Mesothelial cell of epicardium (in vitro differentiated cells): ENCODE results near the gene STK33. TPM values are rescaled to one million over a fixed set of nuclear protein-coding genes. Genes with fewer than 3 reads are reported as not detected.

ENCODE experiments used
- DNase-seq, 2 experiments: peaks; one replicate each; pipeline ENCODE4 v3.0.0; 2021; ENCODE audit warnings: low spot score in 2 of 2; ENCODE audit not compliant: unreplicated experiment in 2 of 2
- H3K27ac Mint-ChIP-seq: 2 replicates; pipeline ENCODE4 v1.8.0; 2021; ENCODE audit warnings: mixed read lengths
- H3K27me3 Mint-ChIP-seq: 2 replicates; pipeline ENCODE4 v1.8.0; 2021; ENCODE audit warnings: low read depth, mixed read lengths
- H3K36me3 Mint-ChIP-seq: 2 replicates; pipeline ENCODE4 v1.8.0; 2021; ENCODE audit warnings: mixed read lengths
- H3K4me1 Mint-ChIP-seq: 2 replicates; pipeline ENCODE4 v1.8.0; 2021; ENCODE audit warnings: mixed read lengths
- H3K4me3 Mint-ChIP-seq: 2 replicates; pipeline ENCODE4 v1.8.0; 2021; ENCODE audit warnings: mild to moderate bottlenecking, moderate library complexity, mixed read lengths
- H3K9me3 Mint-ChIP-seq: 2 replicates; pipeline ENCODE4 v1.8.0; 2021; ENCODE audit warnings: mixed read lengths
- total RNA-seq: library from RNA; stranded (reverse); gene quantifications from 3 replicates; pipeline ENCODE4 v1.2.1, GENCODE V29; 2021
- TF ChIP-seq, protein P1 (sequence below): fragments of 200-600 bp; sonication (generic); IDR thresholded peaks from one replicate; pipeline ENCODE4 v1.5.0; 2021; ENCODE audit warnings: antibody characterized with exemption; ENCODE audit not compliant: unreplicated experiment

Gene STK33
- total RNA-seq, 1 donor from 2014 or later = 12.2 TPM

DNA sequence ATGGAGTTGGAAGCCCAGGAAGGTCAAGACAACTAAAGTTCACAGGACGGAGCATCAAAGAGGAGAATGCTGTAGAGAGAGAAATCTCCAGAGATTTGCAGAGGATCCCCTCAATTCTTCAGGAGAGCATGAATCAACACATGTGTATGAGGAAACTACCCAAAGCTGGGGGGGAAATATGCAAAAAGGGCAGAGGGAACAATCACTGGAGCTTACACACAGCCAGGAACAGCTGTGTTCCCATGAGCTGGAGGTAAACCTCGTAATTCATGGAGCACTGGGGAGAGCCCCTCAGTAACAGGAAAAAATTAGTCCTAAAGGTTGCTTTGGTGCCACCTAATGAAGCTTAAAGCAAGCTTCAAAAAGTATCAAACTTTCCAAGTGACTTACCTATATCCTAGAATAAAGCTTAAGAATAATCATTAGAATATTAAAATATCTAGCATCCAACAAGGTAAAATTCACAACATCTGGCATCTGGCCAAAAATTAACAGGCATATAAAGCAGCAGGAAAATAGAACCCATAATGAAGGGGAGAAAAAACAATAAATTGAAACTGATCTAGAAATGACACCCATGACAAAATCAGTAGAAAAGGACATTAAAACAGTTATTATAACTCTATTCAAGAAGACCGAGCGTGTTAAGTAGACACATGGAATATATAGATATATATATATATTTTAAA, 134.2 kb downstream of the STK33 start:
- H3K9me3 Mint-ChIP-seq = no peaks in the 10 kb centered on the region
- no peaks in the 10 kb centered on the region for H3K36me3 Mint-ChIP-seq
- TF ChIP-seq, protein P1, sequence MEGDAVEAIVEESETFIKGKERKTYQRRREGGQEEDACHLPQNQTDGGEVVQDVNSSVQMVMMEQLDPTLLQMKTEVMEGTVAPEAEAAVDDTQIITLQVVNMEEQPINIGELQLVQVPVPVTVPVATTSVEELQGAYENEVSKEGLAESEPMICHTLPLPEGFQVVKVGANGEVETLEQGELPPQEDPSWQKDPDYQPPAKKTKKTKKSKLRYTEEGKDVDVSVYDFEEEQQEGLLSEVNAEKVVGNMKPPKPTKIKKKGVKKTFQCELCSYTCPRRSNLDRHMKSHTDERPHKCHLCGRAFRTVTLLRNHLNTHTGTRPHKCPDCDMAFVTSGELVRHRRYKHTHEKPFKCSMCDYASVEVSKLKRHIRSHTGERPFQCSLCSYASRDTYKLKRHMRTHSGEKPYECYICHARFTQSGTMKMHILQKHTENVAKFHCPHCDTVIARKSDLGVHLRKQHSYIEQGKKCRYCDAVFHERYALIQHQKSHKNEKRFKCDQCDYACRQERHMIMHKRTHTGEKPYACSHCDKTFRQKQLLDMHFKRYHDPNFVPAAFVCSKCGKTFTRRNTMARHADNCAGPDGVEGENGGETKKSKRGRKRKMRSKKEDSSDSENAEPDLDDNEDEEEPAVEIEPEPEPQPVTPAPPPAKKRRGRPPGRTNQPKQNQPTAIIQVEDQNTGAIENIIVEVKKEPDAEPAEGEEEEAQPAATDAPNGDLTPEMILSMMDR = no peak
- no peak for DNase-seq
- H3K27ac Mint-ChIP-seq = no peak overlapping the region
- peaks cover 3% of the 10 kb centered on the region for H3K4me1 Mint-ChIP-seq
- H3K4me3 Mint-ChIP-seq = no peak overlapping the region
- H3K27me3 Mint-ChIP-seq = no peaks in the 10 kb centered on the region

DNA sequence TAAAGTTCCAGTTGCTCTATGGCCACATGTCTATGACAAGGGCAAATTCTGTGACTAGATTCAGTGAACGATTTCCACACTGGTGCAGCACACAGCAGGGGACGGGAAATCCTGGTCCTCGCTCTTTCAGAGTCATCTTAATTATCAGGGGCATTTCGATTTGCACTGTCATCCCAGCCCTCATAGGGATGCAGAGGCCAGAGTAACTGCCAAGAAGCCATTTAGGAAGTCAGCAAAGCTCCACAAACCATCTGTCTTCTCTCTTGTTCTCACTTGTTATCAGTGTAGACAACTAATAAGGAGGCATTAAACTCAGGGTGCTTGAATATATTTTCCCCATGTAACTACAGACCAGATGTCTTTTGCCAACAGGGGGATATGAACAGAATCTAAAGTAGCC, 151.7 kb downstream of the STK33 start:
- no peak overlapping the region for H3K4me3 Mint-ChIP-seq
- H3K36me3 Mint-ChIP-seq = no peaks in the 10 kb centered on the region
- H3K9me3 Mint-ChIP-seq = no peaks in the 10 kb centered on the region
- peaks cover 5% of the 10 kb centered on the region for H3K4me1 Mint-ChIP-seq
- no peak for DNase-seq
- peaks cover 6% of the 10 kb centered on the region for H3K27me3 Mint-ChIP-seq
- TF ChIP-seq, protein P1 = no peak
- no peak overlapping the region for H3K27ac Mint-ChIP-seq

DNA sequence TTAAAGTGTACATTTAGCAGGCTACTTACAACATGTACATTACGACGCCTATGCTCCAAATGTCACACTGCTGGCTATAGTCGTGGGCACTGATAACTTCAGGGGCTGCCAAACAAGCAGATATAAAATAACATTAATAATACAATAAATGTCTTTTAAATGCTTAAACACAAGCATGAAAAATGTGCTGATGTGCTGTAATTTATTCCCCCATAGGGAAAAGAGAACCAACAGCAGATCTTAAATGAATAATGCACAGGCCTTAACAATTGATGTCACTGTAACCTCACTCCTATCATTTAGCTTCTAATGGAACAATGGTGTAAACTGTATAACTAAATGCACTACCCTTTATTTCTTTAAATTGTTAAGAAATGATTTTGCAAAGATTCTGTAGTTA, 153.4 kb downstream of the STK33 start:
- Mint-ChIP-seq H3K36me3 (no peaks in the 10 kb centered on the region), H3K4me3 (no peak overlapping the region), H3K27ac (no peak overlapping the region), H3K9me3 (no peaks in the 10 kb centered on the region), H3K27me3 (no peaks in the 10 kb centered on the region), H3K4me1 (peaks cover 5% of the 10 kb centered on the region)
- TF ChIP-seq, protein P1 = no peak
- no peak for DNase-seq

DNA sequence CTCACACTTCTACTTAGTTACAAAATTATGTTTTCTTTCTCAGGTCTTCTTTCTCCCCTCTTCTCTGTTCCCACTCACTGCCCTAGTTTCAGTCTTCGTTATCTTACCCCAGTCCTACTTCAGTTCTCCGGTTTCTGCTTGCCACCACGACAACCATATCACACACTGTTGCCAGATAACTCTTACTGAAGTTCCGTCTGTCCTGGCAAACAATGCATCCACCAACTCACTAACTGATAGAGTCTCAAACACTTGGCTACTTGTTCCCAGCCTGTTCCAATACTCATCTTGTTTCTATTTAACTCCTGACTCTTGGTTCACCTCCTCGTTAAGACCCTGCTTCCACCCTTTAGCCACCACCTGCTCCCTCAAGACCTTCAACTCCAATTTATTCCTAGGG, 164.5 kb downstream of the STK33 start:
- peaks cover 4% of the 10 kb centered on the region for H3K36me3 Mint-ChIP-seq
- DNase-seq = no peak
- no peaks in the 10 kb centered on the region for H3K4me1 Mint-ChIP-seq
- peaks cover 3% of the 10 kb centered on the region for H3K27me3 Mint-ChIP-seq
- H3K4me3 Mint-ChIP-seq = no peak overlapping the region
- H3K27ac Mint-ChIP-seq = no peak overlapping the region
- TF ChIP-seq, protein P1 = no peak
- H3K9me3 Mint-ChIP-seq = peaks cover 5% of the 10 kb centered on the region

DNA sequence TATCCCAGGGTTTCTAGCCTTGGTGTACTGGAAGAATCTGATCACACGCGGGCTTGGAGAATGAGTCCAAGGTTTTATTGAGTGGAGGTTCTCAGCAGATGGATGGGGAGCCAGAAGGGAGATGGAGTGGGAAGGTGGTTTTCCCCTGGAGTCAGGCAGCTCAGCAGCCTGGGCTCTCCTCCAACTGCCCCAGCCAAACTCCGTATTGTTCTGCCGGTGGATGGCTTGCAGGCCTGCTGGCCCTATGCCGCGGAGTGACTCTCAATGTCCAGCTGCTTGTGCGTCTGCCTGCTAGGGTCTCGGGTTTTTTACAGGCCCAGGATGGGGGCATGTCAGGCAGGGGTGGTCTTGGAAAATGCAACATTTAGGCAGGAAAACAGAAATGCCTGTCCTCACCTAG, 168.0 kb downstream of the STK33 start:
- DNase-seq = no peak
- no peak overlapping the region for H3K27ac Mint-ChIP-seq
- H3K9me3 Mint-ChIP-seq = peaks cover 15% of the 10 kb centered on the region
- H3K36me3 Mint-ChIP-seq = peaks cover 4% of the 10 kb centered on the region
- H3K4me3 Mint-ChIP-seq = no peak overlapping the region
- peaks cover 3% of the 10 kb centered on the region for H3K27me3 Mint-ChIP-seq
- no peaks in the 10 kb centered on the region for H3K4me1 Mint-ChIP-seq
- TF ChIP-seq, protein P1 = no peak

DNA sequence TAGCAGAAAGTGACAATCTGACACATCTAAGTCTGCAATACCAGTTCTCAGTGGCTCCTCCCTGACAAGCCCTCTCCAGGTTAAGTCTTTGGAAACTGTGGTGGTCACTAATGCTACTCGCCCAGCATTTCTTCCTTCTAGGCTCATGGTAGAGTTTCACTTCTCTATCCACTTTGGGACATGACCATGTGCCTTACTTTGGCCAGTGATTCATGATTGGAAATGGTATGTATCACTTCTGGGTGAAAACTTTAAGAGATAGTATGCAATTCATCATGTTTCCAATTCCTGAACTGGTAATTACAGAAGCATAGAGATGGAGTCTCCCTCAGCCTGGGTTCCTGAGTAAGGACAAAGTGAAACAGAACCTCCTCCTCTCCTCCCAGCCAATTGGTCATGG, 178.8 kb downstream of the STK33 start:
- H3K27me3 Mint-ChIP-seq = peaks cover 2% of the 10 kb centered on the region
- no peak overlapping the region for H3K27ac Mint-ChIP-seq
- no peak for DNase-seq
- no peaks in the 10 kb centered on the region for H3K36me3 Mint-ChIP-seq
- H3K9me3 Mint-ChIP-seq = peaks cover 13% of the 10 kb centered on the region
- no peak overlapping the region for H3K4me3 Mint-ChIP-seq
- H3K4me1 Mint-ChIP-seq = no peaks in the 10 kb centered on the region
- TF ChIP-seq, protein P1 = no peak
